Measurements from ENCODE around the gene DEPDC5.

DNA sequence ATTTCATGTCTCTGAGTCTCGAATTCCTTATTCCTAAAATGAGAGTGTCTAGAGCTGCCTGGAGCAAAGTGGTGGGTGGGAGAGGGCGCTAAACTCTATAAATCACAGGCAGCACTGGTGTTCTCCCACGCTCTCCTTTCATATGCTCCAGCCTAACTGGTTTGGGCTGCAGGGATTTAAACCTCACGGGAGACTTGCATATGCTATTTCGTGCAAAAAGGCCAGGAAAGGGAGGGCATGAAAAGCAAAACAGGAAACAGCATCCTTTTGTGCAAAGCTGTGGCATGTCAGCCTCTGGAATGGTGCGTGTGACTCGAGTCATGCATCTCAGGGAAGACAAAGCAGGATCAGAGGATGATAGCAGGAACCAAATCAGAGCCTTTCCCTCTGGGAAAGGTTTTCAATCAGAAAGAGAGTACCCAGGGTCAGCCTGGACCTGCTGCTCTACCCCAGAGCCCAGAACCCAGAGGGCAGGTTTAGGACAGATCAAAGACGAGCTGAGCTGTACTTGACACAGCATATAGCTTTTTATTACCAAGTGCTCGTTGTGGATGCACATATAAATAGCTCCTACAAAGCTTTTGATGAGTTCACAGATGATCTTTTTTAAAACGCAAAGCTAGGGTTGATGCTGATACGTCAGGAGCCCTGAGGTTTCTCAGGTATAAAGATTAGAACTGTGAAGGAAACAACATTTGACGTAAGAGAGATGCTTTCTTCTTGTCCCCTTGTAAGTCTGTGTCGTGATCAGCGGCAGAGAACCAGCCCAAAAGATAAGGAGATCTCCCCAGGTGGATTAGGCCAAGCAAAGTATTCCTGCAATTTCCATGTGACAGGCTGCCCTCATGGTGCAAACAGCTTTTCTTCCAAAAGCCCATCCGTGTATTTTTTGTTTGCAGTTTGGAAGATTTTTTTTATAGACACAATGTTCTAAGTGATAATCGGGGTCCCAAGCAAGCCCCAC, 144.3 kb downstream of the DEPDC5 start:
- TF ChIP-seq POLR2A (IDR thresholded peaks at IDR 0.05; ENCODE audit: control extremely low read depth in 1 of 2, low read depth in 2 of 2, low read length in 2 of 2): no peak
- TF ChIP-seq, protein P1, sequence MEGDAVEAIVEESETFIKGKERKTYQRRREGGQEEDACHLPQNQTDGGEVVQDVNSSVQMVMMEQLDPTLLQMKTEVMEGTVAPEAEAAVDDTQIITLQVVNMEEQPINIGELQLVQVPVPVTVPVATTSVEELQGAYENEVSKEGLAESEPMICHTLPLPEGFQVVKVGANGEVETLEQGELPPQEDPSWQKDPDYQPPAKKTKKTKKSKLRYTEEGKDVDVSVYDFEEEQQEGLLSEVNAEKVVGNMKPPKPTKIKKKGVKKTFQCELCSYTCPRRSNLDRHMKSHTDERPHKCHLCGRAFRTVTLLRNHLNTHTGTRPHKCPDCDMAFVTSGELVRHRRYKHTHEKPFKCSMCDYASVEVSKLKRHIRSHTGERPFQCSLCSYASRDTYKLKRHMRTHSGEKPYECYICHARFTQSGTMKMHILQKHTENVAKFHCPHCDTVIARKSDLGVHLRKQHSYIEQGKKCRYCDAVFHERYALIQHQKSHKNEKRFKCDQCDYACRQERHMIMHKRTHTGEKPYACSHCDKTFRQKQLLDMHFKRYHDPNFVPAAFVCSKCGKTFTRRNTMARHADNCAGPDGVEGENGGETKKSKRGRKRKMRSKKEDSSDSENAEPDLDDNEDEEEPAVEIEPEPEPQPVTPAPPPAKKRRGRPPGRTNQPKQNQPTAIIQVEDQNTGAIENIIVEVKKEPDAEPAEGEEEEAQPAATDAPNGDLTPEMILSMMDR (IDR thresholded peaks at IDR 0.05; ENCODE audit: control extremely low read depth in 1 of 3, insufficient read depth in 1 of 3, low read depth in 1 of 3, low read length in 3 of 3): no peak
- TF ChIP-seq CHD1 (IDR thresholded peaks at IDR 0.05; ENCODE audit: low read depth, low read length): no peak
- no peak for TF ChIP-seq HDAC2 (IDR thresholded peaks at IDR 0.05; ENCODE audit: borderline replicate concordance in 1 of 2, low read depth in 2 of 2, low read length in 2 of 2)
- no peak for TF ChIP-seq POLR2AphosphoS5 (IDR thresholded peaks at IDR 0.05; ENCODE audit: low read depth, low read length)
- no peak for TF ChIP-seq RAD21 (IDR thresholded peaks at IDR 0.05 in 1 of 2, conservative IDR thresholded peaks at IDR 0.05 in 1 of 2; ENCODE audit: low read depth in 2 of 2, low read length in 2 of 2)
- no peak for TF ChIP-seq RXRA (IDR thresholded peaks at IDR 0.05; ENCODE audit: insufficient read depth, low read depth, low read length)
- no peak for TF ChIP-seq YY1 (IDR thresholded peaks at IDR 0.05; ENCODE audit: low read depth, low read length)
- TF ChIP-seq EZH2 (IDR thresholded peaks at IDR 0.05; ENCODE audit: low read depth, low read length, severe bottlenecking): no peak
